Testis (tissue), 3 donors: ENCODE data around the gene CHML. TPM values are rescaled to one million over a fixed set of nuclear protein-coding genes. Genes with fewer than 3 reads are reported as not detected.

Experiments
- DNase-seq: peaks from one replicate; pipeline ENCODE4 v3.0.0-alpha.2; 2019
- H3K27ac ChIP-seq, 2 donors: fragments of 200-600 bp; sonication (generic); one replicate each; pipeline ENCODE4 v1.5.1; 2019
- H3K27me3 ChIP-seq: fragments of 200-600 bp; sonication (generic); one replicate; pipeline ENCODE4 v1.5.1; 2019
- H3K36me3 ChIP-seq: fragments of 200-600 bp; sonication (generic); one replicate; pipeline ENCODE4 v1.5.1; 2017; ENCODE audit warnings: low read depth; ENCODE audit errors: missing control alignments
- H3K4me1 ChIP-seq: fragments of 200-600 bp; sonication (generic); one replicate; pipeline ENCODE4 v1.5.1; 2019
- H3K4me3 ChIP-seq, 2 donors: fragments of 200-600 bp; sonication (generic); one replicate each; pipeline ENCODE4 v1.5.1; 2017 to 2019
- H3K9me3 ChIP-seq: fragments of 200-600 bp; sonication (generic); one replicate; pipeline ENCODE4 v1.5.1; 2017
- POLR2A ChIP-seq: fragments of 450-650 bp; IDR thresholded peaks from one replicate; pipeline ENCODE4 v1.6.1; 2017; ENCODE audit warnings: antibody characterized with exemption, mild to moderate bottlenecking, moderate library complexity
- WGBS, 2 donors: methylation state at CpG; one replicate each; pipeline ENCODE4 v1.1.5; 2018; 5-methylcytosine and 5-hydroxymethylcytosine counted together
- intact Hi-C: fragments of 100-400 bp; cut with DNase I; formaldehyde crosslinking; loops from one replicate; pipeline ENCODE4 v1.15.1; 2023; ENCODE audit warnings: low total_unique reads
- polyA plus RNA-seq: library from polyadenylated mRNA; stranded (reverse); fragments of 350-450 nt; fragmentation: Illumina TruSeq; extraction: RNeasy Lipid Tissue Mini Kit (QIAGEN cat#74804); gene quantifications from one replicate; pipeline ENCODE4 v1.2.3, GENCODE V29; 2014; ENCODE audit warnings: low read depth, low replicate concordance; ENCODE audit not compliant: insufficient read depth
- total RNA-seq, 2 donors: library from RNA; depleted of rRNA; stranded (reverse); fragments of >200 nt; gene quantifications; one replicate each; pipeline ENCODE4 v1.2.3, GENCODE V29; 2016
- TF ChIP-seq, protein P1 (sequence below), 3 experiments: fragments of 450-650 bp in 2 of 3; fragments of 200-600 bp in 1 of 3; sonication (generic) in 1 of 3; IDR thresholded peaks; one replicate each; pipeline ENCODE4 v1.5.1; 2016 to 2019; ENCODE audit warnings: antibody characterized with exemption in 3 of 3, mild to moderate bottlenecking in 2 of 3, moderate library complexity in 1 of 3

The CHML gene
- total and polyA plus RNA-seq, 3 donors from 2014 or later, result 5.8 to 26.2 (median 20.0) TPM

- DNase-seq, result no peak
- TF ChIP-seq, protein P1, sequence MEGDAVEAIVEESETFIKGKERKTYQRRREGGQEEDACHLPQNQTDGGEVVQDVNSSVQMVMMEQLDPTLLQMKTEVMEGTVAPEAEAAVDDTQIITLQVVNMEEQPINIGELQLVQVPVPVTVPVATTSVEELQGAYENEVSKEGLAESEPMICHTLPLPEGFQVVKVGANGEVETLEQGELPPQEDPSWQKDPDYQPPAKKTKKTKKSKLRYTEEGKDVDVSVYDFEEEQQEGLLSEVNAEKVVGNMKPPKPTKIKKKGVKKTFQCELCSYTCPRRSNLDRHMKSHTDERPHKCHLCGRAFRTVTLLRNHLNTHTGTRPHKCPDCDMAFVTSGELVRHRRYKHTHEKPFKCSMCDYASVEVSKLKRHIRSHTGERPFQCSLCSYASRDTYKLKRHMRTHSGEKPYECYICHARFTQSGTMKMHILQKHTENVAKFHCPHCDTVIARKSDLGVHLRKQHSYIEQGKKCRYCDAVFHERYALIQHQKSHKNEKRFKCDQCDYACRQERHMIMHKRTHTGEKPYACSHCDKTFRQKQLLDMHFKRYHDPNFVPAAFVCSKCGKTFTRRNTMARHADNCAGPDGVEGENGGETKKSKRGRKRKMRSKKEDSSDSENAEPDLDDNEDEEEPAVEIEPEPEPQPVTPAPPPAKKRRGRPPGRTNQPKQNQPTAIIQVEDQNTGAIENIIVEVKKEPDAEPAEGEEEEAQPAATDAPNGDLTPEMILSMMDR (IDR thresholded peaks at IDR 0.05), result no peak
- TF ChIP-seq POLR2A, result no peak
- Histone ChIP-seq H3K27me3 (no peaks in the 10 kb centered on the region), H3K36me3 (no peaks in the 10 kb centered on the region), H3K27ac (no peak overlapping the region), H3K4me1 (no peaks in the 10 kb centered on the region), H3K9me3 (no peaks in the 10 kb centered on the region), H3K4me3 (no peak overlapping the region)
- WGBS, 2 donors, result 87 to 92% methylated on average over 3 of the region's 3 CpGs
- intact Hi-C loops, result no loop called here
Measured at GRCh38 chr1:241592273-241592958, 47.8 kb downstream of the CHML start.

DNA sequence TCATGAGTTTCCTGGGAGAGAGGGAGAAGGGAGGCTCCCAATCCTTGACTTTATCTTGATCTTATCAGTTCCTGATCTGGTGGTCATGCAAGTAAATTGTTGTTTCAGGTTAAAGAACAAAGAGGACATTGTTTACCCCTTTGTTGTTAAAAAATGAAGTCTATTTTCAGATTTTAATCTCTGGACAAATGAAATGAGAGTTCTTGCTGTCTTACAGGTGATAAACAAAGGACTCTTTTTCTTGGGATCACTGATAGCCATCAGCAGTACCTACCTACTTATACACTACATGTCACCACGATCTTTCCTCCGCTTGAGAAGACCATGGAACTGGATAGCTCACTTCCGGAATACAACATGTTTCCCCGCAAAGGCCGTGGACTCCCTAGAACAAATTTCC is 48.4 kb downstream of the CHML start:
- Histone ChIP-seq H3K9me3 (no peaks in the 10 kb centered on the region), H3K4me3 (no peak overlapping the region), H3K27ac (no peak overlapping the region), H3K4me1 (no peaks in the 10 kb centered on the region), H3K36me3 (no peaks in the 10 kb centered on the region), H3K27me3 (no peaks in the 10 kb centered on the region)
- intact Hi-C loops, result no loop called here
- DNase-seq, result no peak
- no peak for TF ChIP-seq POLR2A
- TF ChIP-seq, protein P1 (IDR thresholded peaks at IDR 0.05), result no peak
- WGBS, 2 donors, result 84 to 97% methylated on average over 5 of the region's 5 CpGs

- no peaks in the 10 kb centered on the region for H3K27me3 ChIP-seq
- no peaks in the 10 kb centered on the region for H3K9me3 ChIP-seq
- no peaks in the 10 kb centered on the region for H3K36me3 ChIP-seq
- intact Hi-C loops, result no loop called here
- H3K4me1 ChIP-seq, result no peaks in the 10 kb centered on the region
- no peak for DNase-seq
- H3K27ac ChIP-seq, result no peak overlapping the region
- H3K4me3 ChIP-seq, result no peak overlapping the region
- no peak for TF ChIP-seq POLR2A
- TF ChIP-seq, protein P1 (IDR thresholded peaks at IDR 0.05), result no peak
Measured at GRCh38 chr1:241591317-241591716, 48.9 kb downstream of the CHML start.

GRCh38 chr1:241590719-241591118 is 49.5 kb downstream of the CHML start:
- H3K36me3 ChIP-seq, result no peaks in the 10 kb centered on the region
- H3K27ac ChIP-seq, result no peak overlapping the region
- DNase-seq, result no peak
- no peak overlapping the region for H3K4me3 ChIP-seq
- no peaks in the 10 kb centered on the region for H3K27me3 ChIP-seq
- WGBS, 2 donors, result 61 to 72% methylated on average over 4 of the region's 4 CpGs
- no peaks in the 10 kb centered on the region for H3K4me1 ChIP-seq
- intact Hi-C loops, result no loop called here
- no peak for TF ChIP-seq POLR2A
- TF ChIP-seq, protein P1 (IDR thresholded peaks at IDR 0.05), result no peak
- H3K9me3 ChIP-seq, result no peaks in the 10 kb centered on the region

Other genes starting within 250 kb of the CHML start
- gene FH, start 120.6 kb downstream of the CHML start, total RNA-seq, result 10 to 100 TPM; 39.7 to 54.6 TPM
- gene FH, start 120.6 kb downstream of the CHML start, polyA plus RNA-seq, result 86.0 TPM
- under 1 TPM; 0.39 to 0.99 TPM for gene KMO, start 108.0 kb downstream of the CHML start, total RNA-seq
- 1.5 TPM for gene KMO, start 108.0 kb downstream of the CHML start, polyA plus RNA-seq
- 10 to 100 TPM; 41.4 to 45.8 TPM for gene OPN3, start within 50 bp of the CHML start, total RNA-seq
- 25.8 TPM for gene OPN3, start within 50 bp of the CHML start, polyA plus RNA-seq
- 1 to 10 TPM; 4.3 to 5.5 TPM for gene WDR64, start 11.9 kb upstream of the CHML start, total RNA-seq
- gene WDR64, start 11.9 kb upstream of the CHML start, polyA plus RNA-seq, result 7.1 TPM
- 1 to 10 TPM; 8.2 to 8.4 TPM for gene EXO1, start 207.8 kb upstream of the CHML start, total RNA-seq
- gene EXO1, start 207.8 kb upstream of the CHML start, polyA plus RNA-seq, result 8.3 TPM